GM12801 (cell line): ENCODE results near the gene GALNT15.

Source experiments
- TF ChIP-seq, protein P1 (sequence below): IDR thresholded peaks from one replicate; pipeline ENCODE4 v1.5.1; 2011; ENCODE audit warnings: control low read depth; ENCODE audit not compliant: insufficient read length; ENCODE audit errors: extremely low read depth

GALNT15 gene

GRCh38 chr3:16249886-16250285 lies 75.4 kb downstream of the GALNT15 start:
- TF ChIP-seq, protein P1, sequence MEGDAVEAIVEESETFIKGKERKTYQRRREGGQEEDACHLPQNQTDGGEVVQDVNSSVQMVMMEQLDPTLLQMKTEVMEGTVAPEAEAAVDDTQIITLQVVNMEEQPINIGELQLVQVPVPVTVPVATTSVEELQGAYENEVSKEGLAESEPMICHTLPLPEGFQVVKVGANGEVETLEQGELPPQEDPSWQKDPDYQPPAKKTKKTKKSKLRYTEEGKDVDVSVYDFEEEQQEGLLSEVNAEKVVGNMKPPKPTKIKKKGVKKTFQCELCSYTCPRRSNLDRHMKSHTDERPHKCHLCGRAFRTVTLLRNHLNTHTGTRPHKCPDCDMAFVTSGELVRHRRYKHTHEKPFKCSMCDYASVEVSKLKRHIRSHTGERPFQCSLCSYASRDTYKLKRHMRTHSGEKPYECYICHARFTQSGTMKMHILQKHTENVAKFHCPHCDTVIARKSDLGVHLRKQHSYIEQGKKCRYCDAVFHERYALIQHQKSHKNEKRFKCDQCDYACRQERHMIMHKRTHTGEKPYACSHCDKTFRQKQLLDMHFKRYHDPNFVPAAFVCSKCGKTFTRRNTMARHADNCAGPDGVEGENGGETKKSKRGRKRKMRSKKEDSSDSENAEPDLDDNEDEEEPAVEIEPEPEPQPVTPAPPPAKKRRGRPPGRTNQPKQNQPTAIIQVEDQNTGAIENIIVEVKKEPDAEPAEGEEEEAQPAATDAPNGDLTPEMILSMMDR: no peak

DNA sequence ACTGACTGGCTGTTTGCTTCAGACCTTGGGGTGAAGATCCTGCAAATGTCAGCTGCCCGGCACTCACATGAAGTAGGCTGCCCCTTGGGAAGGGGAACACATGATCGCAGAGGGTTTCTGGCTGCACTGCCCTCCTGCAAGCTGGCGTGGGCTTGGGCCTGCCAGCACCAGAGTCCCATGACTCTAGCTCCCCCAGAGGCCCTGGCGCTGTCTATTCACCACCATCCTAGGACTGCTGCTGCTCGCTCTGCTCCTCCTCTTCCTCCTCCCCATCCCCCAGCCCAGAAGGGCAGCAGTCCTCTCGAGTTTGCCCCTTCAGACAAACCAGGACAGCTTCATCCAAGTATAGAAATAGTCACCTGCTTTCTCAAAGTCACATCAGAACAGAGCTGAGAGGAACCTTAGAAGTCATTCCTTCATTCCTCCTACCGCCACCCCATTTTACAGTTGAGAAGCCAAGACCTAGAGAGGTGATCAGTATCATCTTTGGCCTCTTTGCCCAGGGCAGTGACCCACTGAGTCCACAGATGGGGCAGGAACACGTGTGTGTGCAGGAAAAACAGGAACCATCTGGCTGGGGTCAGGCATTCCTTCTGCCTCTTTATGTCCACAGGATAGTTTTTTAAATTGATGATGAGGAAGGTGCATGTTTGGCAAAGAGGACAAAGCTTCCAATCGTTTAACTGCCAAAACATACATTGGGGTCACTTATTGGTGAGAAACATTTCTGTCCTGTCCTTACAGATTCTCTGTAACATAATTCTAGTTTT lies 77.0 kb downstream of the GALNT15 start:
- TF ChIP-seq, protein P1: no peak

GRCh38 chr3:16252243-16252978 lies 77.9 kb downstream of the GALNT15 start:
- TF ChIP-seq, protein P1: no peak

DNA sequence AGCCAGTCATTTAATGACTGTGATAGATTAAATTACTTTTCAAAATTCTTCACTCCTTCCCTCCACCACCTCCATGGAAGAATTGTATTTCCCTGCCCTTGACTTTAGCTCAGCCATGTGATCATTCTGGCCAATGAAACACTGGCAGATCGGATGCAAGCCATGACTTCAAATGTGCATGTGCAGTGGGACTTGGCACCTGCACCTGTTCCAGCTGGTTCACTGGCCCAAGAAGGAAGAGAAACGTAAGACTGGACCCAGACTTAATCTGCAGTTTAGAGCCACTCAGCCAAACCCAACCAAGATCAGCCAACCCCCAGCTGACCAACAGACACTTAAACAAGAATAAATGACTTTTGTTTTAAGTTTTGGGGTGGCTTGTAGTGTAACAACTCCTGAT lies 78.5 kb downstream of the GALNT15 start:
- TF ChIP-seq, protein P1: no peak

DNA sequence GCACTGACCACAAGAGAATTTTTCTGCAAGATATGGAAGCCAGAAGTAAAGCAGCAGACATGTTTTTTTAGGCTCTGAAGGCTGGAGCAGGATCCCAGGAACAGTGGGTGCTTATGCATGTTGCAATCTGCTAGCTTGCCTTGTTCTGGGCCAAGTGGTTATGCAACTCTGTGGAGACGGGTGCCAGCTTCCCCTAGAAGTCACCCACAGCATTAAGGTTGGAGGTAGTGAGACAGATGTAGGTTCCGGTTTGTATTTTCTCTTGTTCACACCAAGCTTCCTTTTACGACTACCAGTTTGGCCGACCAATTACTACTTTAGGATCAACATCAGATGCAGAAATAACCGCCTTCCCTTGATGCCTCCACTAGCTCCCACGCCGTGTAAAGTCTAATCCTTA lies 79.1 kb downstream of the GALNT15 start:
- TF ChIP-seq, protein P1: no peak

GRCh38 chr3:16254916-16255315 lies 80.4 kb downstream of the GALNT15 start:
- TF ChIP-seq, protein P1: no peak

- TF ChIP-seq, protein P1: no peak
Measured at GRCh38 chr3:16255326-16255725, 80.8 kb downstream of the GALNT15 start.
